ENCODE measurements around the gene OSBPL3. TPM values are rescaled to one million over a fixed set of nuclear protein-coding genes. Genes with fewer than 3 reads are reported as not detected.

Gene OSBPL3
- total RNA-seq, 1 experiment from 2014 or later: 36.8 TPM

DNA sequence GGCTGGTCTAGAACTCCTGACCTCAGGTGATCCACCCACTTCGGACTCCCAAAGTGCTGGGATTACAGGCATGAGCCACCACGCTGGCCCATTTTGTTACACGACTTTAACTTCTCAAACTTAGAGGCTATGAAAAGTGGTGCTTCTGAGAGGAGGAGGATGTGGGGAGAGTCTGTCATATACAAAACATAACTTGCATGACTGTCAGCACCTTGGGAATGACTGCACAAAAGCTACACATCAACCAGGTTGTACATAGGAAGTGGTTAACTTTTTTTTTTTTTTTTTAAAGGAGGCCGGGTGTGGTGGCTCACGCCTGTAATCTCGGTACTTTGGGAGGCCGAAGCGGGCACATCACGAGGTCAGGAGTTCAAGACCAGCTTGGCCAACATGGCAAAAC, 179.3 kb downstream of the OSBPL3 start (continued):
- no peak for TF ChIP-seq ZNF274 (IDR thresholded peaks at IDR 0.05; ENCODE audit: low read depth, low read length)
- TF ChIP-seq TCF7L2 (IDR thresholded peaks at IDR 0.05; ENCODE audit: borderline replicate concordance, extremely low read depth, insufficient read depth, insufficient read length): no peak
- TF ChIP-seq EGR1 (IDR thresholded peaks at IDR 0.05; ENCODE audit: low read depth): no peak
- no peak for TF ChIP-seq POLR2AphosphoS5 (IDR thresholded peaks at IDR 0.05; ENCODE audit: low read depth, low read length)
- TF ChIP-seq, protein P1, sequence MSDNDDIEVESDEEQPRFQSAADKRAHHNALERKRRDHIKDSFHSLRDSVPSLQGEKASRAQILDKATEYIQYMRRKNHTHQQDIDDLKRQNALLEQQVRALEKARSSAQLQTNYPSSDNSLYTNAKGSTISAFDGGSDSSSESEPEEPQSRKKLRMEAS (IDR thresholded peaks at IDR 0.05): no peak

DNA sequence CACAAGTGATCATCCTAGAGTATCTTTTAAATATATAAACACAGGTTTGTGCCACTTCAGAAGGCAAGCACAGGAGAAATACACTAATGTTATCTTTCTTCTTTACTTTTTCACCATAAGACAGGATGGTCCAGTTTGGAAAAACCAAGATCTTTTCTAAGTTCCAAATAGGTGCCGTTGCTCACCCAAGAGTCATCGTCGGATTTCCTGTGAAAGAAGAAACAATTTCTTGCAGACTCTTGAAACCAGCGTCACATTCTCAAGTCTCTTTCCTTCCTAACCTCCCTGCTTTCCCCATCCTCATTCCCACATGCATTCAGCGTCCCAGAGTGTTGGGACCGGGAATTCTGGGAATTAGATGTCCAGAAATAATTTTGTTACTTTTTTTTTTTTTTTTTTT, 179.9 kb downstream of the OSBPL3 start:
- DNase-seq (ENCODE audit: low read depth, low spot score): no peak
- RAD21 ChIA-PET (ENCODE audit: low non-redundant PET in 1 of 2, low total read pairs in 2 of 2, uncharacterized antibody in 2 of 2, unreplicated experiment in 2 of 2): no interaction called here
- H2AFZ ChIP-seq (ENCODE audit: low read depth, low read length, poor library complexity, severe bottlenecking): no peak overlapping the region
- peaks cover 14 to 18% of the 10 kb centered on the region in 2 experiments; a peak in 3 of 4 replicates for H3K36me3 ChIP-seq (ENCODE audit: control insufficient read depth in 1 of 2, insufficient read depth in 2 of 2, low read length in 2 of 2)
- no TSS peak for BruUV-seq (replicated peaks)
- H3K27ac ChIP-seq (ENCODE audit: low read depth, low read length): no peak overlapping the region
- TF ChIP-seq, protein P1 (IDR thresholded peaks at IDR 0.05): no peak
- no peak for TF ChIP-seq JUND (IDR thresholded peaks at IDR 0.05)
- no peak for TF ChIP-seq POLR2AphosphoS5 (IDR thresholded peaks at IDR 0.05; ENCODE audit: low read depth, low read length)
- TF ChIP-seq EGR1 (IDR thresholded peaks at IDR 0.05; ENCODE audit: low read depth): no peak
- TF ChIP-seq YY1 (IDR thresholded peaks at IDR 0.05; ENCODE audit: extremely low read depth, insufficient replicate concordance, low read depth, low read length): no peak
- TF ChIP-seq POLR2A (IDR thresholded peaks at IDR 0.05; ENCODE audit: borderline replicate concordance, extremely low read depth, insufficient read depth, insufficient read length): no peak
- TF ChIP-seq ZNF274 (IDR thresholded peaks at IDR 0.05; ENCODE audit: low read depth, low read length): no peak
- no peak for TF ChIP-seq RAD21 (IDR thresholded peaks at IDR 0.05; ENCODE audit: low read depth)
- TF ChIP-seq ELF1 (IDR thresholded peaks at IDR 0.05; ENCODE audit: borderline replicate concordance, low read depth): no peak
- no peak for TF ChIP-seq EZH2phosphoT487 (IDR thresholded peaks at IDR 0.05; ENCODE audit: borderline replicate concordance)
- TF ChIP-seq FOSL1 (IDR thresholded peaks at IDR 0.05; ENCODE audit: low read depth): no peak
- no peak for TF ChIP-seq SP1 (IDR thresholded peaks at IDR 0.05; ENCODE audit: low read depth)
- TF ChIP-seq CEBPB (IDR thresholded peaks at IDR 0.05; ENCODE audit: low read depth): no peak
- TF ChIP-seq SRF (IDR thresholded peaks at IDR 0.05; ENCODE audit: low read depth): no peak
- no peak for TF ChIP-seq CBX3 (IDR thresholded peaks at IDR 0.05; ENCODE audit: low read depth)
- TF ChIP-seq, protein P2, sequence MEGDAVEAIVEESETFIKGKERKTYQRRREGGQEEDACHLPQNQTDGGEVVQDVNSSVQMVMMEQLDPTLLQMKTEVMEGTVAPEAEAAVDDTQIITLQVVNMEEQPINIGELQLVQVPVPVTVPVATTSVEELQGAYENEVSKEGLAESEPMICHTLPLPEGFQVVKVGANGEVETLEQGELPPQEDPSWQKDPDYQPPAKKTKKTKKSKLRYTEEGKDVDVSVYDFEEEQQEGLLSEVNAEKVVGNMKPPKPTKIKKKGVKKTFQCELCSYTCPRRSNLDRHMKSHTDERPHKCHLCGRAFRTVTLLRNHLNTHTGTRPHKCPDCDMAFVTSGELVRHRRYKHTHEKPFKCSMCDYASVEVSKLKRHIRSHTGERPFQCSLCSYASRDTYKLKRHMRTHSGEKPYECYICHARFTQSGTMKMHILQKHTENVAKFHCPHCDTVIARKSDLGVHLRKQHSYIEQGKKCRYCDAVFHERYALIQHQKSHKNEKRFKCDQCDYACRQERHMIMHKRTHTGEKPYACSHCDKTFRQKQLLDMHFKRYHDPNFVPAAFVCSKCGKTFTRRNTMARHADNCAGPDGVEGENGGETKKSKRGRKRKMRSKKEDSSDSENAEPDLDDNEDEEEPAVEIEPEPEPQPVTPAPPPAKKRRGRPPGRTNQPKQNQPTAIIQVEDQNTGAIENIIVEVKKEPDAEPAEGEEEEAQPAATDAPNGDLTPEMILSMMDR (IDR thresholded peaks at IDR 0.05 in 2 of 3, conservative IDR thresholded peaks at IDR 0.05 in 1 of 3; ENCODE audit: borderline replicate concordance in 1 of 3, insufficient read depth in 1 of 3, low read depth in 2 of 3, low read length in 2 of 3): no peak
- no peak for TF ChIP-seq ZFX (IDR thresholded peaks at IDR 0.05)
- TF ChIP-seq, protein P3, sequence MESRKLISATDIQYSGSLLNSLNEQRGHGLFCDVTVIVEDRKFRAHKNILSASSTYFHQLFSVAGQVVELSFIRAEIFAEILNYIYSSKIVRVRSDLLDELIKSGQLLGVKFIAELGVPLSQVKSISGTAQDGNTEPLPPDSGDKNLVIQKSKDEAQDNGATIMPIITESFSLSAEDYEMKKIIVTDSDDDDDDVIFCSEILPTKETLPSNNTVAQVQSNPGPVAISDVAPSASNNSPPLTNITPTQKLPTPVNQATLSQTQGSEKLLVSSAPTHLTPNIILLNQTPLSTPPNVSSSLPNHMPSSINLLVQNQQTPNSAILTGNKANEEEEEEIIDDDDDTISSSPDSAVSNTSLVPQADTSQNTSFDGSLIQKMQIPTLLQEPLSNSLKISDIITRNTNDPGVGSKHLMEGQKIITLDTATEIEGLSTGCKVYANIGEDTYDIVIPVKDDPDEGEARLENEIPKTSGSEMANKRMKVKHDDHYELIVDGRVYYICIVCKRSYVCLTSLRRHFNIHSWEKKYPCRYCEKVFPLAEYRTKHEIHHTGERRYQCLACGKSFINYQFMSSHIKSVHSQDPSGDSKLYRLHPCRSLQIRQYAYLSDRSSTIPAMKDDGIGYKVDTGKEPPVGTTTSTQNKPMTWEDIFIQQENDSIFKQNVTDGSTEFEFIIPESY (IDR thresholded peaks at IDR 0.05; ENCODE audit: extremely low read depth, insufficient replicate concordance, low read length): no peak
- H3K4me3 ChIP-seq (replicated peaks in 1 of 2; ENCODE audit: low read depth in 1 of 2, low read length in 2 of 2): no peak overlapping the region
- no peak overlapping the region for H3K9ac ChIP-seq (ENCODE audit: low read length)
- H3K79me2 ChIP-seq (ENCODE audit: insufficient read depth, low read length): no peaks in the 10 kb centered on the region
- H3K9me3 ChIP-seq (ENCODE audit: control insufficient read depth in 1 of 2, insufficient read depth in 1 of 2, low read depth in 1 of 2, low read length in 2 of 2): no peaks in the 10 kb centered on the region
- H3K9me2 ChIP-seq (ENCODE audit: insufficient read depth): no peaks in the 10 kb centered on the region
- intact Hi-C loops (cut with micrococcal nuclease): no loop called here
- POLR2A ChIA-PET: no interaction called here
- ATAC-seq: no peak
- CTCF ChIA-PET: interaction anchor here (1.8 kb wide), 1 partner anchor 12 kb away, joined by 10 read pairs; no protein-coding TSS in a partner anchor
- no peaks in the 10 kb centered on the region for H3K27me3 ChIP-seq (ENCODE audit: insufficient read depth, low read length)
- no peaks in the 10 kb centered on the region for H3K4me1 ChIP-seq (ENCODE audit: control insufficient read depth in 1 of 2, insufficient read depth in 2 of 2, low read length in 2 of 2)
- H4K20me1 ChIP-seq (ENCODE audit: insufficient read depth): no peaks in the 10 kb centered on the region
- no peak overlapping the region for H3K4me2 ChIP-seq (ENCODE audit: low read length)

Measured in HCT116 (cell line).